Stimulated activated CD8-positive, alpha-beta memory T cell treated with anti-CD3 and anti-CD28 coated beads, Interleukin-7, amount 100 ng/mL, for 4 hours (primary cell): ENCODE measurements around the gene GRAMD1B.

Experiments
- DNase-seq, 2 donors: peaks; one replicate each; pipeline ENCODE4 v3.0.0-alpha.2; 2020; ENCODE audit warnings: low read depth in 2 of 2

GRAMD1B gene

DNA sequence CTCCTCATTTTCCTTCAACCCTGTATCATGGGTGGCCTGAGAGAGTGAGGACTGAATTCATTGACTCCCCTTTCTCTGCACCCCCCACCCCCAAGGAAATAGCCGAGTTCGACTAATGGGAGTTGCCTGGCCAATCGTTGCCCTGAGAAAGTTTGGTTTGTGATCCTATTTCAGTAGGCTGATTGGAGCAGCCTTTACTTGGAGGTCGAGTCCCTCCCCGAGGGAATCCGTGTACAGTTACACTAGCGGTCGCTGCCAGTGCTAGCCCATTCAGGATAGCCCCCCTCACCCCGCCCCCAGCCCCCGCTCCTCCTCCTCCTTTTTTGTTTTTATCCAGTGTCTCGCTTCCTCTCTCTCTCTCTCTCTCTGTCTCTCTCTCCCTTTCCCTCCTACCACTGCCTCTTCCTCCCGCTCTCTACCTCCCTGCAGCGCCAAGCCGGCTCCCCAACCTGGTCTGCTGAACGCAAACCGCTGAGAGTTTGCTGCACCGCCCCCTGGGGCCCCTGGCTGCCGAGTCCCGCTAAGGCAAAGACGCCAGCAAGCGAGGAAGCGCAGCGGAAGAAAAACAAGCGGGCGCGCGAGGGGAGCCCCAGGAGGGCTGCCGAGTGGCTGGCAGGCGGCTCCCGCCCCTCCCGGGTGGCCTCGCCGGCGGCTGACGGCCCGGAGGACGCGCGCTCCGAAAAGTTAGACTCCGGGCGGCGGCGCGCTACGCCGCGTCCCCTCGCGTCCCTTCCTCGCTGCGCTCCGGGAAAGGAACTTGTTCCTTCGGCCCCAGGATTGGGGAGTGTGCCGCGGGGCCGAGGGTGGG lies at the start of gene GRAMD1B:
Gene GRAMD1B (plus strand): TSS at position 357 of the 808 bp plus-strand sequence. CDS start 524 bp downstream, outside the sequence.
- DNase-seq, result peak; percentile 38 to 69

DNA sequence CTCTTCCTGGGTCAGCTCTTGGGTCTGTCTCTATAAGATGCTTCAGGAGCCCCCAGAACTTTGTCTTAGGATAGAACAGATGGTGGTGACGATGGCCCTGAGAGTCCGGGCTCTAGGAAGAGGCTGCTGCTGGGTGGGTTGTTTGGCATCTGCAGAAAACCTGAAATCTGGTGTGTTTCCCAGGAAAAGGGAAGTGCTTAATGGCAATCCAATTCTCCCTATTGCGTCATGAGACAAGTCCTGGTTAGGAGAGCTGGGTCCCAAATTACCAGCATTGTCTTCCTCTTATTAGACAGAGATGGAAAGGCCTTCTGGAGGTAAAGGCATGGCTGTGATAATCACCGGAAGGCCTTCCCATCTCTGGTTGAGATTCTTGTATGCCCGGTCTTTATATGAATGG lies 48.9 kb upstream of the GRAMD1B start:
- DNase-seq, result no peak

DNA sequence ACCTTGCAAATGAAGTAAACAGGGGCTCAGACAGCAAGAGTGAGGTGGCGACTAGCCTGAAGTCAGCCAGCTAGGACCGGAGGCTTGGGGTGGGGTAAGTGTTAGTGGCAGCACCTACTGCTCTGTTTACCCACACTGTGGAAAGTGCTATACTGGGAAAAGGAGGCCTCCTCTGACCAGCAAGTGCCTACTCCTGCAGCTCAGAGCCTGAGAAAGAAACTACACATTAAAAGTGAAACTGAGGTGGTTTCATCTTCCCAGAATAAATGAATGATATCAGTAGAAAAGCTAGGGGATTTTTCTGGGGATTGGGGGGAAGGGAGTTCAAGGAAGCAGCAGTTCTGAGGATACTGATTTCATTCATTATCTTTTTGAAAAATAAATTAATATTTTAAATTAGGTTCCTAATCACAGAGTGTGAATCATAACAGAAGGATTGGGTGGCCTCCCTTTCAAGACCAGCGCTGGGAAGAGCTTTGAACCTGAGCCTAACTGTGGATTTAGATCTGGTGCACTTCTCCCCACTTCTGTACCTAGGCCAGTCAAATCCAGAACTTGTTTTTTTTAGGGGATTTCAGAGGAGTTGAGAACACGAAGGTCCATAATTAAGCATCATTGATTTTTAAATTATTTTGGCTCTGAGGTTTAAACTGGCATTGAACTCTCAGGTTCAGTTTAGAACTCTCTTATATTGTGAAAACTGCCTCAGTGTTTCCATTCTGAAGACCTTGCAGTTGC lies 48.1 kb upstream of the GRAMD1B start:
- DNase-seq, result peak; percentile 7 to 11

DNA sequence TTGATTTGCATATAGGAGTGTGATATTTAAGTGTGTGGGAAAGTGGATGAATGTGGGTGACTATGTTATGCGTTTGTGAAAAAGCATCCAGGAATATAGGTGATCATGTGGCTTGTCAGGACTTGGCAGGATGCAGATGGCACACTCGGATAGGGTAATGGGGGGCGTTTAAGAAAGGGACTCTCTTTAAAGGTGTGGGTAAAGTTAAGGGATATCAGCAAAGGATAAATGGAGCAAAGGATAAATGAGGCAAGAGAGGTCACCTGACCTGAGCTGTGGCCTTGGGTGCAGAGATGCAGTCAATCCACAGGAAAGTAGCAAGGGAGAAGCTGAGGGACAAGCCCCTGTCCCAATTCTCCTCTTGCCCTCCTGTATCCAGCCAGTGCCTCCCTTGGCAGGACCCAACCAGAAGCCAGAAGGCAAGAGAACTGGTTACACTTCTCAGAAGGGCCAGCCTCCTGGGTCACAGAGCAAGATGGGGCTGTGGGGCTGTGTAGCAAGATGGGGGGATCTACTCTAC lies 47.5 kb upstream of the GRAMD1B start:
- DNase-seq, result no peak

DNA sequence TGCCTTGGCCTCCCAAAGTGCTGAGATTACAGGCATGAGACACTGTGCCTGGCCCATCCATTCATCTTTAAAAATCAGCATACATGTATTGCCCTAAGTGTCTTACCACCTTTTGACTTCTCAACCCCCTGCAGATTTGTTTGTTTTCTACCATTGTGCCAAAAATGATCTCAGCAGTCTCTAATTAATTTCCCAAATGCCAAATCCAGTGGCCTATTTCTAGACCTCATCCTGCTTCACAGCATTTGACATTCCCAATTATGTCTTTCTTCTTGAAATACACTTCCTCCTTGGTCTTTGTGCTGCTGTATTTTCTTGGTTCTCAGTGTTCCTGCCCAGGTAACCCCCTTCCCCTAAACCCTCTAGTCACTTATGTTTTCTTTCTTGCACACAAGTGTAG lies 46.0 kb upstream of the GRAMD1B start:
- no peak for DNase-seq

DNA sequence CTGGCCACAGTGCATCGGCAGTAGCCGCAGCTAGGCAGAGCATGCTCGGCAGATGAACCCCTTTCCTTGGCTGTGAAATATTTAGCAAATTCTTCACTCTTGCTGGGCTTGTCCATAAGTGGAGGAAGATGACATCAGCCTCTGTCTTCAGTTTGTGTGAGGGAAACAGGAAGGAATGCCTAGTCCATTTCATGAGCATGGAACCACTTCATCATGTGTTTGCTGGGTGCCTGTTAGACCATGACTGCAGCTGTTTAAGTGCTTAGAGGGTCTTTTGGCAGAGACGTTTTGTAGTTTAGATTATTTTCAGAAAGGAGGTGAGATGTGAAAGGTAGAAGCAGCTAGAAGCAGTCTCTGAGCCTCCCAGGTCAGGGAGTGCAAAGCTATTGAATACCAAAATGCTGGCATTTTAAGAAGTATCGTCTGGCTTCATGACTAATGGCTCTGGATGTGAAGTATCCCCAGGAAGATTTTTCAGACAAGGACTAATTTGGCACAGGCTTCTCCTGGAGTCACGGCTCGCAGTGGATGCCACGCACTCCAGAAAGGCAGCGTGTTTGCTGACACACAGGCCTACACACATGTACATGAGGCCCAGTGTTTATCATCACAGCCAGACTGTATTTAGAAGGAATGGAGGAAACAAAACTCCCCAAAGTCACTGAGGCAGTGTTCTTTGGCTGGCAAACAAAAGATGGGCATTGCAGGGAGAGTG lies 43.1 kb upstream of the GRAMD1B start:
- DNase-seq, result no peak

DNA sequence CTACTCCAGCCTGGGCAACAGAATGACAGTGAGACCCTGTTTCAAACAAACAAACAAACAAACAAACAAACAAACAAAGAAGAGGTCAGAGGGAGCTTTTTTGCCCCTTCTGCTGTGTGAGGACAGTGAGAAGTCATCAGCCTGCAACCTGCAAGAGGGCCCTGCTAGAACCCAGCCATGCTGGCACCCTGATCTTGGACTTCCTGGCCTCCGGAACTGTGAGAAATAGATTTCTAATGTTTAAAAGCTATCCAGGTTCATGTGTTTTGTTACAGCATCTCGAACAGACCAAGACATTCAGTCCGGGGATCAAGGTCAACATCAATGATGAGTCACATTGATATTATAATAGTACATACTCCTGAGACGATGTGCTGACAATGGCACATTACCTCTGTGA lies 41.4 kb upstream of the GRAMD1B start:
- DNase-seq, result no peak

DNA sequence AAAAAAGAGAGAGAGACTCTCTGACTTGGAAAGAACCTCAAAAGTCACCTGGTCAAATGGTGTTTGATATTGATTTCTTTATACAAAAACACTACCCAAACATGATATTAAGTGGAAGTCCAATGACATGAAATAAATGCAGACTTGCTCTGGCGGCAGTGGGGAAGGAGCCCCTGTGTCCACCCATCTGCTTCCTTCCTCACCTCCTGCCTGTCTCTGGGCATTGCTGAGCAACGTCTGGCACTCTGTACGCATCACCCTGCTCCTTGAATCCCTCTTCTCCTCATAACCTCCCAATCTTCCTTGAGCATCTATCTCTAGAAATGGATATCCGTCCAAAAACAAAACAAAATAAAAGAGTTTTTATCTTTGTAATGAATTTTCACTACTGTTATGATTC lies 39.9 kb upstream of the GRAMD1B start:
- DNase-seq, result no peak

DNA sequence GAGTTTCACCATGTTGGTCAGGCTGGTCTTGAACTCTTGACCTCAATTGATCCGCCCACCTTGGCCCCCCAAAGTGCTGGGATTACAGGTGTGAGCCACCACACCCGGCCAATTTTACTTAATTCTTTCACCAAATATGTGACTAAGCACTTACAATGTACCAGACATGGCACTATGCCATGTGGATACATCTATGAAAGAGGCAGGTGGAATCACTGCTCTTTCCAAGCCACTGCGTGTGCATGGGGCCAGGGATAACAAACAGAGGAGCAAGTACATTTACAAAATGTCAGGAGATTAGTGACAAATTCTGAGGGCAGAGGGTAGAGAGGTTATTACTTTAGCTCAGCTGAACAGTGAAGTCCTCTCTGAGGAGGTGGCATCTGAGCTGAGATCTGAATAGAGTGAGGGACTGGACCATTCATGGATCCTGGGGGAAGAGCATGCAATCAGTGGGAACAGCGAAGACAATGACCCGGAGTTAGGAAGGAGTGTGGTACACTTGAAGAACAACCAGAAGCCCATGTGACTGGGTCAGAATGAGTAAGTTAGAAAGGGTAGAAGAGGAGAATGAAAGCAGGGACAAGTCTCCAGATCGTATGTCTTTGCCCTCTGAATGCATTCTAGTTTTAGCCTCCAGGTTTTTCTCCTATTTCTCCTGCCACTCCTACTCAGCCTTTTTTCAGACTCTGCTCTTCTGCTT lies 38.3 kb upstream of the GRAMD1B start:
- no peak for DNase-seq

DNA sequence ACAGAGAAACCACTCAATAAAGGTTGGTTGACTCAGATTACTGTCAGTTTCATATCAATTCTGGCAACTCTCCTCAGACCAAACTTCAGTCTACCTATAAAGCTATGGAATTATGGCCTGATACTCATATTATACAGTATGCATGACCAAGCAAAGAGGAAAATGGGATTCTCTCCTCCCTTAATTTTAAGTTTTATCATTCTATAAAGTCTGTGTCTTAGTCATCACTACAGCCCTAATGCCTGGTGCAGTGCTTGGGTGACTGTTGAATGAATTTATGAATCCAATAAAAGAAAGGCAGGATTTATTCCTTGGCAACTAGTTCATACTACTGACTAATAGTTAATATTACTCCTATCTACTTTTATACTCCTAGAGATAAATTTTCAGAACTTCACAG lies 37.6 kb upstream of the GRAMD1B start:
- DNase-seq, result no peak

DNA sequence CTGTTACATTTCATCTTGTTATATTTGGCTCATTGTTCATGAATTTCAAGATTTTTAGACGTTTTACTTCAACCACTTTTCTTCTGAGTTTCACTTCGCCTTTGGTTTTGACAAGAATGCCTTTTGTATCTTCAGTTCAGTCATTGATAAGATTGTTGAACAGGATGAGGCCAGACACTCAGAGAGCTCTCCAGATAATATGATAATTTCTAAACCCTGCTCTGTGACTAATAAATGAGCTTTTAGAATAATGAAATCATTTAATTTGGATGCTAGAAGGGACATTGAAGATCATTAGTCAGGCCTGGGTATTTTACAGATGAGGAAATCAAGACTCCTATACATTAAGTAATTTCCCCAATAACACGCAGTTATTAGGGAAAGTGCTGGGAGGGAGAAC lies 37.2 kb upstream of the GRAMD1B start:
- DNase-seq, result no peak

DNA sequence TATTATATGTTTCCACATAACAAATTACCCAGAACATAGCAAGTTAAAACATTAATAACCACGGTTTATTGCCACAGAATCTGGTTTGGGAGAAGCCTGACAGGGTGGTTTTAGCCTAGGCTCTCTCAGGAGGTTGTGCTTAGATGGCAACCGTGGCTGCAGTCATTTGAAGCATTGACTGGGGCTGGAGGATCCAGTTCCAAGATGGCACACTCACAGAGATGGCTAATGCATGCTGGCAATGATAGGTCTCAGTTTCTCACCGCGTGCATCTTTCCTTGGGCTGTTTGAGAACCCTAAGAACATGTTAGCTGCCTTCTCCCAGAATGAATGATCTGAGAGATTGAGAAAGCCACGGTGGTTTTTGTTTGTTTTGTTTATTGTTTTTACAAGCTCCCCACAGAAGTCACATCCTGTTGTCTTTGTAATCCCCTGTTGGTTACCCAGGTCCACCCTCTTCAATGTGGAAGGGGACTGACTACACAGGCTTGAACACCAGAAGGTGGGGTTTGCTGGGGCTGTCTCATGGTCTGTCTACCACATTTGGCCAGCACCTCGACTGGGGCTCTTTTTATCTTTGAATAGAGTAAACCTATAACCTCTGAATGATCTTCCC lies 36.6 kb upstream of the GRAMD1B start:
- no peak for DNase-seq

DNA sequence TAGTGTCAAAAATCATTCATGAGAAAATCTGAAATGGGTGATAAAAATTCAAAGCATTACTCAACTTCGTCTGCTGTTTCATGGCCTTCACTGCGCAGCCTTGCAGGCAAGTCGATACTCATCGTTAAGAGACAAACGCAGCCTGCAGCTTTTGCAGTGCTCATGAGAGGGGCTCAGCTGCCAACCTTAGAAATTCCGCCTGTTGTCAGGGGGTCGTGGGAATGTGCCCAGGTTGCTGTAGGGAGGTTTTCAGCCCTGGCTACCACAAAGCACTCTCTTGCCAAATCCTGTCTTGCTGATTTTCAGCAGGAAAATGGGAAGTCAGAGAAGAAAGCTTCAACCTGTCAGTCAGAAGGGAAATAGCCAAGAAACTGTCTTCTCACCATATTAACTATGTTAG lies 25.4 kb upstream of the GRAMD1B start:
- DNase-seq, result no peak

DNA sequence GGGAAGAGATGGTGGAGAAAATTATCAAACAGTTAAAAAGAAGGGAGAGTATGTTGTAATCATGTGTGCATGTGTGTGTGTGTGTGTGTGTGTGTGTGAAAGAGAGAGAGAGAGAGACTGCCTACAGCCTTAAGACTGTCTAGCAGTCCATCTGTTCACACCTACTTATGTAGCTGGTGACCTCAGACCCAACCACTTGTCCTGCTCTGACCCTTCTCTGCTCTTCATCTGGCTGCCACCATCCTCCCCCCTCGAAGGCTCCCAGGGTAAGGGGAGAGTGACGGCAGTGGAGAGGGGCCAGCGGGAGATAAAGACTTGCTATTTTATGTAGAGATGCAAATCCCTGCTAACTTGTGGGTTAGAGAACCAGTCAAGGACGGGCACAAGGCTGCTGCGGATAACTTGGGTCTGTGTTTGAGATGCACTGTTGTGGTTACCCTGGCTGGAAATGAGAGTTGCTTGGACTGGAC lies 24.9 kb upstream of the GRAMD1B start:
- no peak for DNase-seq

DNA sequence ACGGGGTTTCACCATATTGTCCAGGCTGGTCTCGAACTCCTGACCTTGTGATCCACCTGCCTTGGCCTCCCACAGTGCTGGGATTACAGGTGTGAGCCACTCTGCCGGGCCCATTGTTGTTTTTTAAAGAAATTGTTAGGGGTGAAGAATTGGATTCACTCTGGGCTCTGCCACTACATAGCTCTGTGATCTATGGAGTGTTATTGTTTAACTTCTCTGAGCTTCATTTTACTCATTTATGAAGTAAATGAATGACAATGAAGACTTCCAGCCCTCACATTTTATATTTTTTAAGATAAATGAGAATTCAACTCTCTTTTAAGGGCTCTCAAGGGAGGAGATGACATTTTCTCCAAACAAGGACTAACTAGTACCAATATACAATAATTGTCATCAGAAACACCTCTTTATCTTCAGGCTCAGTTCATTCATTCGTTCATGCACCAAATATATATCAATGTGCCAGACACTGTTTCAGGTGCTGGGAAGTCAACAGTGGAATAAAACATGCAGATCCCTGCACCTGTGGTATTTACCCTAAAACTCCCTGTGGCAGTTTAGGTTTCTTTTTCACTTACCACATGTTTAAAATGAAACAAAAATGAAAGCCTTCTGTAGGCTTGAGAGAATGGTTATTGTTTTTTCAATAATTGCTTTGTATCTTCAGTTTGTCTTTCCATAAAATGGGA lies 23.5 kb upstream of the GRAMD1B start:
- DNase-seq, result no peak

DNA sequence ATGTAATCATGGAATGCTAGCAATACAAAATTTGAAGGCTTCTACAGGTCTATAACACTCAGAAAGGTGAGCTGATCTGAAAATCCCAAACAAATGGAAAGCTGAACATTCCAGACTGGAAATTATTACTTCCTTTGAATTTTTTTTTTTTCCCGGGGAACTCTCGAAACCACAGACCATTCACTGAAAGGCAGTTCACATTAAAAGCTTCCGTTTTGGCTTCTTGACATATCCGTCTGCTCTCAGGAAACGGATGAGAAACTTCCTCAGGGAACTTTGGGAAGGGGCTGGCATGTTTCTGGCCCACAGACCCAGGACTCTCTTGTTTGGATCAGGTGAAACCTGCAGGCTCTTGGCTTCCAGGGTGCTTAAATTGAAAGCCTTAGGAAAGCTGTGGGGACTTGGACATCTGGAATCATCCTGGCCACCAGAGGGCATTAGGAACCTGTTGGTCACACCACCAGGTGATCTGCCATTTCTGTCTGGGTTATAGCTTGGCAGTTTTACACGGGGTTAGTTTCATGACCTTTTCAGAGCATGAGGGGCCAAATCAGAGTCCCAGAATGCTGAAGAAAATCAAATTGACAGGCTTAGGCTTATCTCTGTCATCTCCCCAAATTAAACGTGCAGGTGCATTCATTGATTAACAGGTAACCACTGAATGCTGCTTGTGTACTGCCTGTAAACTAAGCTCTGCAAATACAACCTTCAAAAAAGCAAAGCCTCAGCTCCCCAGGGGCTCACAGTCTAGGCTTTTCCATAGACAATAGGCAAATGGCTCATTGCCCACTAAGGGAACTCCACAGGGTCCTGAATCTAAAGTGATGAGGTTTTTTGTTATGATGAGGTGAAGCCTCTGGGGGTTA lies 22.7 kb upstream of the GRAMD1B start:
- peak; percentile 27 to 29 for DNase-seq

DNA sequence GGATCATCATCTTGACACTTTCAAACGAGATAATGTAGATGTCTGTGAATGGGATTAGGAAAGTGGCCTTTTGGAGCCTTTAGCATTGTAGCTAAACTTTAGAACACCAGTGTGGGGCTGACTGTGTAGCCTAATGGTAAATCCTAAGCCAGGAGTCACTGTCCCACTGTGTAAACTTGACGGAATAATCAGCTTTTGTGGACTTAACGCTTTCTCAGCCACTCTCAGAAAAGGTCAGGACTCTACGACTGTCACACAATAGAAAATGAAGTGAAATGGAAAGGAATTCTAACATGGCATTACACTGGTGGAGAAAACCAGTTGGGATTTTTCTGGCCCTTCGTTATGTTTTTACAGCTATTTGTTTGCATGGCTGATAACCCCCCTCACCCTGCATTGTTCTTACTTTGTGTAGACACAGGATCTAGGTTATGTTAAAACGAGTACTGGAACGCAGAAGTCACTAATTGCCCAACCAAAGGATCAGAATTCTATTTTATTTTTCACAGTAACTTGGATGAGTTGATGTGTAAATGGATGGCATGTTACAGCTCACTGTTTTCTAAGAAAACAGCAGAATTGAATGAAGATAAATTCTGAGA lies 22.0 kb upstream of the GRAMD1B start:
- DNase-seq, result no peak

DNA sequence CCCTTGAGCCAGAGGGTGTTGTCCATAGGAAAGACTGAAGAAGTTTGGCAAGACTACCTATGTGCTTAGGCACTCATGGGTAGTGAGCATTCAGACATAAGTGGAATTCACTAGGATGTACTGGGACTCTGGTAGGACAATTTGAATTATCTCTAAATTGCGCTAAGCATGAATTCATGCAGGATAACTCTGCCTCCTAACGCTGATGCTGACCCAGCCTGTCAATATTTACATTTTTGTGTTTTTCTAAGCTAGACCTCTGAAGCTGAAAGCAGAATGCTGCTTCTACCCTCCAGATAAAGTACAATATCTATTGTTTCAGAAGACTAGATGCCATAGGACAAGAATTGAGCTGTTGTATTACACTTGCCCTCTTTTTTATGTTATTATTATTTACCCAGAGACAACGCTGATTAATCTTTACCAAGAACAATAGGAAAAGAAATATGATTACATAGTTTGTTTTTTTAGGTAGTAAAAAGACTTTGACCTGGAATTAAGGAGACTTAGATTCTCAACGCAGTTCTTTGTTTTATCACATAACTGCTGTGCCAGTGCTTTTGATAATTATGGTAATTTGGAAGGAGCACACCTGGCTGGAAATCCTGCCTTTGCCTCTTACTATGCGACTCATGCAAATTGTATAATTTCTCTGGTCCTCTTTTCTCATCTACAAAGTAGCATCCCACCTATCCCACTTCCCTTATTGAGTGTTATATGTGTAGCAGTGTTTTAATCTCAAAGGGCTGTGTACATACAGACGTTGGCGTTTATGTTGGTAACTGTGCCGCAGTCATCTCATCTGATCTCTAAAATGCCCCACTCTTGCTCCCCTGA lies 21.2 kb upstream of the GRAMD1B start:
- no peak for DNase-seq
